GM10248 (cell line): Measurements from ENCODE around the gene PLEKHH1.

Experiments used
- CTCF ChIA-PET: fragments of 300-600 bp; sonication (Branson Sonifier 250); formaldehyde crosslinking; extraction: SDS; loops from one replicate; lab custom pipeline; 2021; ENCODE audit warnings: antibody characterized with exemption; lab: Yijun Ruan, JAX
- POLR2A ChIA-PET: fragments of 350-650 bp; sonication (Branson Sonifier 250); formaldehyde crosslinking; extraction: SDS; loops from one replicate; lab custom pipeline; 2020; ENCODE audit warnings: antibody characterized with exemption; lab: Yijun Ruan, JAX
- DNase-seq: peaks from one replicate; pipeline ENCODE4 v3.0.0; 2012; ENCODE audit errors: extremely low spot score
- TF ChIP-seq, protein P1 (sequence below): IDR thresholded peaks from 2 replicates; pipeline ENCODE4 v1.5.1; 2012; ENCODE audit warnings: mild to moderate bottlenecking, low read depth; ENCODE audit errors: extremely low read depth, missing control alignments, control extremely low read depth

The PLEKHH1 gene

DNA sequence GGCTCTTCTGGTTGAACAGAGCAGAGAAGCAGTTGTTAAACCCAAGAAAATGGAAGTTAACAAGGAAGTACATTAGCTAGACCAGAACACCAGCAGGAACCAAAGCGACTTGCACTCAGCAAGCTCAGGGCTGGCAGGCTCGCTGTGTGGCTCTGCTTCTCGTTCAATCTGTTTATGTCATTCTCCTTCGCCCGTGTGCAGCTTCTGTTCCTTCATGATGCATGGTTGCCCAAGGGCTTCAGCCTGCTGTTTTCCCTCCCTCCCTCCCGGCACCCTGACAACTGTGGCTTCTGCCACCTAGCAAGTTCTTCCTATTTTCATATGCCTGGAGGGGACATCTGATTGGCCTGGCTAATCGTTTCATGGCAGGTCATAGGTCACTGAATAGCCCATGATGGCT lies 41.7 kb downstream of the PLEKHH1 start:
- DNase-seq, result no peak
- CTCF ChIA-PET, result interaction anchor here (12.0 to 38.5 kb wide), 3 partner anchors 10 to 146 kb away, joined by 161 to 695 read pairs (median 313); partner anchors contain the start of gene RDH12
- TF ChIP-seq, protein P1, sequence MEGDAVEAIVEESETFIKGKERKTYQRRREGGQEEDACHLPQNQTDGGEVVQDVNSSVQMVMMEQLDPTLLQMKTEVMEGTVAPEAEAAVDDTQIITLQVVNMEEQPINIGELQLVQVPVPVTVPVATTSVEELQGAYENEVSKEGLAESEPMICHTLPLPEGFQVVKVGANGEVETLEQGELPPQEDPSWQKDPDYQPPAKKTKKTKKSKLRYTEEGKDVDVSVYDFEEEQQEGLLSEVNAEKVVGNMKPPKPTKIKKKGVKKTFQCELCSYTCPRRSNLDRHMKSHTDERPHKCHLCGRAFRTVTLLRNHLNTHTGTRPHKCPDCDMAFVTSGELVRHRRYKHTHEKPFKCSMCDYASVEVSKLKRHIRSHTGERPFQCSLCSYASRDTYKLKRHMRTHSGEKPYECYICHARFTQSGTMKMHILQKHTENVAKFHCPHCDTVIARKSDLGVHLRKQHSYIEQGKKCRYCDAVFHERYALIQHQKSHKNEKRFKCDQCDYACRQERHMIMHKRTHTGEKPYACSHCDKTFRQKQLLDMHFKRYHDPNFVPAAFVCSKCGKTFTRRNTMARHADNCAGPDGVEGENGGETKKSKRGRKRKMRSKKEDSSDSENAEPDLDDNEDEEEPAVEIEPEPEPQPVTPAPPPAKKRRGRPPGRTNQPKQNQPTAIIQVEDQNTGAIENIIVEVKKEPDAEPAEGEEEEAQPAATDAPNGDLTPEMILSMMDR, result no peak
- POLR2A ChIA-PET, result no interaction called here

DNA sequence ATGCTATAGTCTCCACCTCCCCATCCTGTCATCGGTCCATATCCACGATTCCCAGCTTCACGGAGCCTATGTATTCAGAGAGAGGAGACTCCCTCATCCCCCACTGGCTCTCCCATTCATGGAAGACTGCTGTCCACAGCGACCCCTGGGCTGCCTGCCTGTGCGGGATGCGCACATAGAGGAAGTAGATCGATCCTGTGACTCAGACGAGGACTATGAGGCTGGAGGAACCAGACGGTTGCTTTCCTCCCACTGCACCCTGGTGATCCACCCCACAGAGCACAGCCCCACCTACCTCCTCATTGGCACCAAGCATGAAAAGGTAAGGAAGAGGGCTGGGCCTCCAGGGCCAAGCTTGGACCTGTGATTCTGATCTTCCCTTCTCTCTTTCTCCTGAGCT lies 42.6 kb downstream of the PLEKHH1 start:
- TF ChIP-seq, protein P1, result no peak
- POLR2A ChIA-PET, result no interaction called here
- CTCF ChIA-PET, result interaction anchor here (0.8 to 38.5 kb wide), 8 partner anchors 9 to 1216 kb away, joined by 3 to 695 read pairs (median 5); partner anchors contain the start of genes PIGH and RDH12
- DNase-seq, result no peak

DNA sequence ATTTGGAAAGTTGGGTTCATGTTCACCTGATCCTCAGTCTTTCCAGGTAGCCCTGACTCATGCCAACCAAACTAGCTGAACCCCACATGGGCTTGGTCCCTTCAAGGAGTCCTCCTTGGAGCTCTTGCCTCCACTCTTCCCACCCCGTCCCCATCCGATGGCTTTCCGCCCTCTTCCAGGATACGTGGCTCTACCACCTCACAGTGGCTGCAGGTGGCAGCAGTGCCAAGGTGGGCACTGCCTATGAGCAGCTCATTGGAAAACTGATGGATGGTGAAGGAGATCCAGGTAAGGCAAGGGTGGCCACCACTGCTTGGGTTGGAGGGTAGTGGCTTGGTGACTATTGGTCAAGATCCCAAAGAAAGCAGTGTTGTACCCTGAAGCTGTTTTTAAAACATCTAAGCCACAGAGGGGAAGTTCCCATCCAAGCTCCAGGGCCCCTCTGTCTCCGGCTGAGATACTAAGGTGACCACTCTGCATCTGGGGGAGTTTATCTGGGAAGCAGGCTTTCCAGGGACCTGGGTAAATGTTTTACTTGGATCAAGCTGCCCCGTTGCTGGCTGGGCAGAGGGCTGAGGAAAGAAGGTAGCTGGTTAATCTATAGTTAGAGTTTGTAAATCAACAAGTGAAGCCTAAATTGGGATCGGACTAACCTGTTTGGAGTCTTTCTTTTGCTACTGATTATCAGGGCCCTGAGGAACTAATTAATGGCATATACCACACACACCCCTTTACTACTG lies 43.3 kb downstream of the PLEKHH1 start:
- TF ChIP-seq, protein P1, result no peak
- DNase-seq, result no peak
- ChIA-PET POLR2A (no interaction called here), CTCF (interaction anchor here (0.8 to 38.5 kb wide), 11 partner anchors 8 to 1217 kb away, joined by 3 to 695 read pairs (median 3); partner anchors contain the start of genes PIGH and RDH12)

DNA sequence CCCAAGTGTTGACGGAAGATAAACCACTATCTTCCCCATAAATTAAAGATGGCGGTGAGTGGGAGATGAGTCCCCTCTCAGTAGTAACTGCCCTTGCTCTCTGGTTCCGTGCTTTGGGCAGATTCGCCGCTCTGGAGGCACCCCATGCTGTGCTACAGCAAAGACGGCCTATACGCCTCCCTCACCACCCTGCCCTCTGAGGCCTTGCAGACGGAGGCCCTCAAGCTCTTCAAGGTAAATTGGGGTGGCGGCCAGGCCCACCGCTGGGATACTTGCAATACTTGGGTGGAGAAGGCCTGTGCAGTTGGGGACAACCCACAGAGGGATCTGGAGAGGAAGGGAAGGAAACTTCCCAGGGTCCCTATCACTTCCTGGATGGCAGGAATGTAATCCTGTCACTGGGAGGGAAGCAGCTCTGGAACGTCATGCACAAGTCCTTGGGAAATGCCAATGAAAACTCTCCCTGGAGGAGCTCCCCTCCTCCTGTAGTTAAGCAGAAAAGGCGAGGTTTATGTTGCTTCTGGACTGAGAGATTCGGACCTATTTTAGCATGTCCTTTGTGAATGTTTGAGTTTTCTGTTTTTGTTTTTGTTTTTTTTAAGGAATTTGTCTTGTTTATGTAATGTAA lies 44.2 kb downstream of the PLEKHH1 start:
- ChIA-PET CTCF (interaction anchor here (0.8 to 38.5 kb wide), 9 partner anchors 7 to 148 kb away, joined by 3 to 695 read pairs (median 7); partner anchors contain the start of gene RDH12), POLR2A (no interaction called here)
- no peak for DNase-seq
- TF ChIP-seq, protein P1, result no peak

DNA sequence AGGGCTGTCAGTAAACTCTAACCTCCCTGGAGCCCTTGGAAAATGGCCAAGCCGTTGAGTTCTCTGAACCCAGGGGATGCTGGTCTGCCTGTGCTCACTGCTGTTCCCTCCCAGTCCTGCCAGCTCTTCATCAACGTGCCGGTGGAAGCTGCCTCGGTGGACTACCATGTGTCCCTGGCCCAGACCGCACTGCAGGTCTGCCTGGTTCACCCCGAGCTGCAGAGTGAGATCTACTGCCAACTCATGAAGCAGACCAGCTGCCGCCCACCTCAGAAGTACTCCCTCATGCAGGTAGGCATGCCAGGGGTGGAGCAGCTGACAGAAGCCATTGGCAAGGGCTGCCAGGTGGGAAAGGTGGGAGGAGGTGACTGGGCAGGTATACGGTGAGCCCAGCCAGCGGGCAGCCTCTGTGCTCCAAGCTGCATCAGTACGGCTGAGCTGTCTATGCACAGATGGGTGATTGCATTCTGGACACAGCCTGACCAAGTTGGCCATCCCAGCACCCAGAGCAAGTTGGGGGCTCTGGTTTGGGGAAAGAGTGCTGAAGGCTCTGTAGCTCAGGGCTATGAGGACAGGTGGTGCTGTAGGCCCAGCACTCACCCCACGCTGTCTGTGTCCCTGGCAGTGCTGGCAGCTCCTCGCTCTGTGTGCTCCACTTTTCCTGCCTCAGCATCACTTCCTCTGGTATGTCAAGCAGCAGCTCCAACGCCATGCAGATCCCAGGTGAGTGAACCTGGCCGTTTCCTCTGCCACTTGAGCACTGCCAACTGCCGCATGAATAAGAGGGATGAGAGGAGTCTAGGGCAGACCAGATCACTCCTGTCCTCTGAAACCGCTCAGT lies 45.0 kb downstream of the PLEKHH1 start:
- ChIA-PET POLR2A (no interaction called here), CTCF (interaction anchor here (1.0 to 38.5 kb wide), 8 partner anchors 9 to 149 kb away, joined by 3 to 695 read pairs (median 84); partner anchors contain the start of genes PIGH and RDH12)
- TF ChIP-seq, protein P1, result no peak
- DNase-seq, result no peak

DNA sequence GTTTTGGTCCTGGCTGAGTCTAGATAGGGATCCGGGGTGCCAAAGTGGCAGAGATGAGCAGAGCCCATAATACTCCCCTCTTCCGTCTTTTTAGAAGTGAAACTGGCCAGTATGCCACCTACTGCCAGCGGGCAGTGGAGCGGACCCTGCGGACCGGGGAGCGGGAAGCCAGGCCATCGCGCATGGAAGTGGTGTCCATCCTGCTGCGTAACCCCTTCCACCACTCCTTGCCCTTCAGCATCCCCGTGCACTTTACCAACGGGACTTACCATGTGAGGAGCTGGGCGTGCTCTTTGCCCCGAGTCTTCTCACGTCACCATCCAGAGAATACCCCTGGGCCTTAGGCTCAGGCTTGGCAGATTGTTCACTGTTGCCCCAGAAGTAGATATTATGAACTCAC lies 46.0 kb downstream of the PLEKHH1 start:
- TF ChIP-seq, protein P1, result no peak
- DNase-seq, result no peak
- CTCF ChIA-PET, result interaction anchor here (1.0 to 38.5 kb wide), 9 partner anchors 10 to 150 kb away, joined by 3 to 695 read pairs (median 6); partner anchors contain the start of genes PIGH and RDH12
- POLR2A ChIA-PET, result no interaction called here
